Measurements from ENCODE around the gene CTU1.

The CTU1 gene

GRCh38 chr19:51096473-51097165 lies 11.6 kb downstream of the CTU1 start:
- Histone ChIP-seq H3K4me3 (ENCODE audit: low read depth, low read length) (no peak overlapping the region), H3K27me3 (ENCODE audit: insufficient read depth, low read depth, severe bottlenecking) (peaks cover 29% of the 10 kb centered on the region), H3K27ac (no peak overlapping the region), H3K9me3 (ENCODE audit: severe bottlenecking) (no peaks in the 10 kb centered on the region), H3K36me3 (no peaks in the 10 kb centered on the region; the same call in 1 of the 2 replicates)
- TF ChIP-seq CTCF (IDR thresholded peaks at IDR 0.05; ENCODE audit: low read depth, low read length) = 0 out of 2 replicates have a peak, but pooled peaks have one; percentile 8
- no peak for DNase-seq

GRCh38 chr19:51094696-51095279 lies 13.4 kb downstream of the CTU1 start:
- Histone ChIP-seq H3K36me3 (no peaks in the 10 kb centered on the region), H3K27ac (no peak overlapping the region), H3K9me3 (ENCODE audit: severe bottlenecking) (no peaks in the 10 kb centered on the region), H3K27me3 (ENCODE audit: insufficient read depth, low read depth, severe bottlenecking) (peaks cover 43% of the 10 kb centered on the region), H3K4me3 (ENCODE audit: low read depth, low read length) (no peak overlapping the region)
- DNase-seq = peak; percentile 44
- TF ChIP-seq CTCF (IDR thresholded peaks at IDR 0.05; ENCODE audit: low read depth, low read length) = peak; percentile 76

GRCh38 chr19:51093510-51094345 lies 14.5 kb downstream of the CTU1 start:
- TF ChIP-seq CTCF (IDR thresholded peaks at IDR 0.05; ENCODE audit: low read depth, low read length) = no peak
- Histone ChIP-seq H3K4me3 (ENCODE audit: low read depth, low read length) (no peak overlapping the region), H3K27me3 (ENCODE audit: insufficient read depth, low read depth, severe bottlenecking) (peaks cover 54% of the 10 kb centered on the region), H3K27ac (no peak overlapping the region), H3K36me3 (no peaks in the 10 kb centered on the region), H3K9me3 (ENCODE audit: severe bottlenecking) (no peaks in the 10 kb centered on the region)
- no peak for DNase-seq

- peaks cover 57% of the 10 kb centered on the region for H3K27me3 ChIP-seq (ENCODE audit: insufficient read depth, low read depth, severe bottlenecking)
- no peak overlapping the region for H3K4me3 ChIP-seq (ENCODE audit: low read depth, low read length)
Measured at GRCh38 chr19:51093101-51093500, 15.1 kb downstream of the CTU1 start.

More at GRCh38 chr19:51093101-51093500, 15.1 kb downstream of the CTU1 start:
- no peak overlapping the region for H3K27ac ChIP-seq
- H3K9me3 ChIP-seq (ENCODE audit: severe bottlenecking) = no peaks in the 10 kb centered on the region
- H3K36me3 ChIP-seq = no peaks in the 10 kb centered on the region
- DNase-seq = no peak
- no peak for TF ChIP-seq CTCF (IDR thresholded peaks at IDR 0.05; ENCODE audit: low read depth, low read length)
